Thoracic aorta (tissue), 2 donors: ENCODE data around the gene PRKN. TPM values are rescaled to one million over a fixed set of nuclear protein-coding genes. Genes with fewer than 3 reads are reported as not detected.

ENCODE experiments used
- ATAC-seq: fragments of 150-250 bp; one replicate; pipeline ENCODE4 v1.8.0; 2017; ENCODE audit warnings: low read depth; ENCODE audit not compliant: insufficient number of reproducible peaks, low FRiP score
- DNase-seq: peaks from one replicate; pipeline ENCODE4 v3.0.0-alpha.2; 2020; ENCODE audit warnings: low spot score
- H3K27ac ChIP-seq, 2 donors: fragments of 200-600 bp; sonication (generic); 1 replicate in 1 of 2; 2 replicates in 1 of 2; pipeline ENCODE4 v1.5.1; 2016; ENCODE audit warnings: mild to moderate bottlenecking in 2 of 2, moderate library complexity in 2 of 2
- H3K27me3 ChIP-seq: fragments of 200-600 bp; sonication (generic); replicated peaks from 2 replicates; pipeline ENCODE4 v1.6.0; 2016; ENCODE audit warnings: mild to moderate bottlenecking; ENCODE audit not compliant: insufficient read depth
- H3K36me3 ChIP-seq: fragments of 200-600 bp; sonication (generic); one replicate; pipeline ENCODE4 v1.5.1; 2016
- H3K4me1 ChIP-seq, 2 donors: fragments of 200-600 bp; sonication (generic); 1 replicate in 1 of 2; 2 replicates in 1 of 2; pipeline versions ENCODE4 v1.5.1 to v1.6.0; 2016; ENCODE audit warnings: low read depth in 2 of 2, mild to moderate bottlenecking in 1 of 2; ENCODE audit not compliant: control insufficient read depth in 1 of 2
- H3K4me3 ChIP-seq: fragments of 200-600 bp; sonication (generic); 2 replicates; pipeline ENCODE4 v1.5.1; 2016; ENCODE audit warnings: mild to moderate bottlenecking
- H3K9me3 ChIP-seq: fragments of 200-600 bp; sonication (generic); 2 replicates; pipeline ENCODE4 v1.5.1; 2016
- total RNA-seq, 2 donors: library from RNA; depleted of rRNA; stranded (reverse); fragments of >200 nt; gene quantifications; one replicate each; pipeline versions ENCODE4 v1.1.0 to v1.2.3, GENCODE V29; 2016
- TF ChIP-seq, protein P1 (sequence below): fragments of 200-600 bp; sonication (generic); IDR thresholded peaks from one replicate; pipeline ENCODE4 v1.5.1; 2019; ENCODE audit warnings: antibody characterized with exemption

PRKN gene
- total RNA-seq, 2 donors from 2014 or later: 10.4 to 23.8 TPM

DNA sequence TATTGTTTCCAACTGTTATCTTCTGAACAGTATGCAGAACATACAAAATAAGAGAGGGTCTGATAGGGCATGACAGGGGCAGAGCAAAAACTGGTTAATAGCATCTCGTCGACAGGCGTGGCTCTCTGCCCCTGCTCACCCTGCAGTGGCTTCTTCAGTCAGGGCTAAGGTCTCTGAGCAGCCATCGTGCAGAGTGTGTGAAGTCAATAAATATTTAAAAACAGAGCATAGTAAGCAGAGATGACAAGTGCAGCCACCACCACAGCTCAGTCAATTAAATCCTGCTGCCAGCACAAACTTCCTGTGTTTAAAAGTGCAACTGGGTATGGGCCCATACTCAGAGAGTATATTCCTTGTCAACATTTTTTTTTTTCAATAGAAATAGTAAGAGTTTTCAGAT lies 1080.3 kb downstream of the PRKN start:
- H3K9me3 ChIP-seq: no peaks in the 10 kb centered on the region
- ATAC-seq: no peak
- no peak overlapping the region for H3K4me3 ChIP-seq
- no peak overlapping the region for H3K27ac ChIP-seq
- no peaks in the 10 kb centered on the region for H3K36me3 ChIP-seq
- TF ChIP-seq, protein P1, sequence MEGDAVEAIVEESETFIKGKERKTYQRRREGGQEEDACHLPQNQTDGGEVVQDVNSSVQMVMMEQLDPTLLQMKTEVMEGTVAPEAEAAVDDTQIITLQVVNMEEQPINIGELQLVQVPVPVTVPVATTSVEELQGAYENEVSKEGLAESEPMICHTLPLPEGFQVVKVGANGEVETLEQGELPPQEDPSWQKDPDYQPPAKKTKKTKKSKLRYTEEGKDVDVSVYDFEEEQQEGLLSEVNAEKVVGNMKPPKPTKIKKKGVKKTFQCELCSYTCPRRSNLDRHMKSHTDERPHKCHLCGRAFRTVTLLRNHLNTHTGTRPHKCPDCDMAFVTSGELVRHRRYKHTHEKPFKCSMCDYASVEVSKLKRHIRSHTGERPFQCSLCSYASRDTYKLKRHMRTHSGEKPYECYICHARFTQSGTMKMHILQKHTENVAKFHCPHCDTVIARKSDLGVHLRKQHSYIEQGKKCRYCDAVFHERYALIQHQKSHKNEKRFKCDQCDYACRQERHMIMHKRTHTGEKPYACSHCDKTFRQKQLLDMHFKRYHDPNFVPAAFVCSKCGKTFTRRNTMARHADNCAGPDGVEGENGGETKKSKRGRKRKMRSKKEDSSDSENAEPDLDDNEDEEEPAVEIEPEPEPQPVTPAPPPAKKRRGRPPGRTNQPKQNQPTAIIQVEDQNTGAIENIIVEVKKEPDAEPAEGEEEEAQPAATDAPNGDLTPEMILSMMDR: no peak
- no peak for DNase-seq
- H3K4me1 ChIP-seq: no peaks in the 10 kb centered on the region
- H3K27me3 ChIP-seq: no peaks in the 10 kb centered on the region

DNA sequence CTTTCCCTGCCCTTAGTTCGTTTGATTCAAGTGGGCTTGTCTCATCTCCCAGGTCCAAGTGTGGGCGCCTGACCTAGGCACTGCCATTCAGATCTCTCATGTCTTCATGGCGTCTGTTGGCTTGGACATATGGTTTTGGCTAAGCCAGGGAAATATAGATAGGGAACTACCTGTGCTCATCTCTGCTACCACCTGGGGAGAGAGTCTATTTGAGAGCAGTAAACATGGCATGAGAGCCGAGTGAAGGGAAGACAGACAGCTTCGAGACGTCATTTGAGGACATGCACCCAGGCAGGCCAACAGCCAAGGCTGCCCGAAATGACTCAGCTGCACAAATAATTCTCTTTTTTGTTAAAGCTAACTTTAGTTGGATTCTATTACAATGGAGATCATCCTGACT lies 1083.0 kb downstream of the PRKN start:
- Histone ChIP-seq H3K27ac (no peak overlapping the region), H3K4me3 (no peak overlapping the region), H3K27me3 (no peaks in the 10 kb centered on the region), H3K9me3 (no peaks in the 10 kb centered on the region), H3K4me1 (no peaks in the 10 kb centered on the region), H3K36me3 (no peaks in the 10 kb centered on the region)
- TF ChIP-seq, protein P1: no peak
- DNase-seq (no peak), ATAC-seq (no peak)

DNA sequence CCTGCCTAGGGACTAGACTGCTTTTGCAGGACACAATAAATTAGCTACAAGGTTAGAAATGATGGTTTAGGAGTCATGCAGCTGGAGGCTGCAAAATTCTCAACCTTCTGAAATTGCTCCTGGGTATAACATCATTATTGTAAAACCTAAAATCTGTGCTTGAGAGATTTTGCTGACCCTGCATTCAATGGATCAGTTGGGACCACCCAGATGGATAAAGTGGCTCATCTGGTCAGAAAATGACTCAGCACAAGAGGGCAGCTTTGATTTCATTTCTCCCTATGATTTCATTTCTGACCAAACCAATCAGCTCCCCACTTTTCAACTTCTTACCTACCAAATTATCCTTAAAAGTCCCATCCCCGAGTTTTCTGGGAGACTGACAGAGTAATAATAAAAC lies 1086.4 kb downstream of the PRKN start:
- no peaks in the 10 kb centered on the region for H3K4me1 ChIP-seq
- H3K9me3 ChIP-seq: no peaks in the 10 kb centered on the region
- no peak overlapping the region for H3K27ac ChIP-seq
- no peaks in the 10 kb centered on the region for H3K27me3 ChIP-seq
- ATAC-seq (no peak), DNase-seq (no peak)
- H3K36me3 ChIP-seq: no peaks in the 10 kb centered on the region
- H3K4me3 ChIP-seq: no peak overlapping the region
- TF ChIP-seq, protein P1: no peak

DNA sequence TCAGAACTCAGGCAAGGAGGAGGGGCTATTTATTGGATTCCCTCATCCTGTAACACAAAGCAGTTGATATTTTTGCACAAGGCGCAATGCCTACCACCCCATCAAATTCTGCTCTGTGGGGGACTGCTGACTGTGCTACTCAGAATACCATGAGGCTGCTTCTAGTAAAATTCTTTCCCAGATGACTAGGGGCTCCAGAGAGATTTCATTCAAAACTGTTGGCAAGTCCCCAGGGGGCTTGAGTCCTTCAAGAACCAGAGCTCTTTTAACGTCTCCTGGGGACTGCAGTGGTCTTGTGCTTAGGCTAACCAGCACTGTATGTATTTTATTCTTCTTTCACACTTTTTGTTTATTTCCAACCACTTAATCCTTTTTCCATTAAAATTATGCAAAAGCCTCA lies 1087.8 kb downstream of the PRKN start:
- Histone ChIP-seq H3K27ac (no peak overlapping the region), H3K36me3 (no peaks in the 10 kb centered on the region), H3K4me3 (no peak overlapping the region), H3K27me3 (no peaks in the 10 kb centered on the region), H3K9me3 (no peaks in the 10 kb centered on the region), H3K4me1 (no peaks in the 10 kb centered on the region)
- ATAC-seq (no peak), DNase-seq (no peak)
- TF ChIP-seq, protein P1: no peak

DNA sequence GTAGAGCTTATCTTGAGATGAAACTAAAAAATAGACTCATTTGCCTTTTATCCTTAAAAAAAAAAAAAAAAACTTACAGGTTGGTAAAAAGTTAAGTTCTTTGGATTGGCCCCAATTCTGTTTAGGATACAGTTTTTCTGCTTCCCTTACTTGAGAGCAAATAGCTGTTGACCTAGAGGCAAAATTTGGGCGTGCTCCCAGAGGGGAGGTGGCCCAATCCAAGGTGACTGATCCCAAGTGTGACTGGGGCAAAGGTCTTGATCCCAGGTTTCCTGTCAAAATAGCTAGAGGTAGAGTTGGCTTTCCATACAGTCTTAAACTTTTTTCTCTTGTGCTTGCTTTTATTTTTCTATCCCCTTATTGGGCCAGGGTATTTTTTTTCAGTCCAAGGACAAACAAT lies 1089.9 kb downstream of the PRKN start:
- Histone ChIP-seq H3K4me3 (no peak overlapping the region), H3K36me3 (no peaks in the 10 kb centered on the region), H3K27me3 (no peaks in the 10 kb centered on the region), H3K4me1 (no peaks in the 10 kb centered on the region), H3K27ac (no peak overlapping the region), H3K9me3 (no peaks in the 10 kb centered on the region)
- no peak for DNase-seq
- no peak for ATAC-seq
- TF ChIP-seq, protein P1: no peak
